BLaER1 (cell line): ENCODE results near the gene UBXN10.

Source experiments
- H3K27ac ChIP-seq: shearing (Covaris generic); formaldehyde crosslinking; 2 replicates; pipeline ENCODE4 v1.8.1; 2022
- H3K27me3 ChIP-seq: shearing (Covaris generic); formaldehyde crosslinking; 2 replicates; pipeline ENCODE4 v1.8.1; 2022
- H3K36me3 ChIP-seq: shearing (Covaris generic); formaldehyde crosslinking; 2 replicates; pipeline ENCODE4 v1.8.1; 2022
- H3K4me1 ChIP-seq: shearing (Covaris generic); formaldehyde crosslinking; 2 replicates; pipeline ENCODE4 v1.8.1; 2022
- H3K4me2 ChIP-seq: shearing (Covaris generic); formaldehyde crosslinking; 2 replicates; pipeline ENCODE4 v1.8.1; 2022
- H3K4me3 ChIP-seq: shearing (Covaris generic); formaldehyde crosslinking; 2 replicates; pipeline ENCODE4 v1.8.1; 2022
- H3K9ac ChIP-seq: shearing (Covaris generic); formaldehyde crosslinking; 2 replicates; pipeline ENCODE4 v1.8.1; 2022
- H3K9me3 ChIP-seq: shearing (Covaris generic); formaldehyde crosslinking; 2 replicates; pipeline ENCODE4 v1.8.1; 2022
- H4K20me1 ChIP-seq: shearing (Covaris generic); formaldehyde crosslinking; 2 replicates; pipeline ENCODE4 v1.8.1; 2022
- Cebpa-rat ChIP-seq: shearing (Covaris generic); IDR thresholded peaks from 2 replicates; pipeline ENCODE4 v1.8.1; 2022

UBXN10 gene

GRCh38 chr1:20142001-20142710 lies 43.7 kb upstream of the UBXN10 start:
- Histone ChIP-seq H3K36me3 (no peaks in the 10 kb centered on the region), H4K20me1 (no peaks in the 10 kb centered on the region), H3K27me3 (no peaks in the 10 kb centered on the region), H3K9ac (no peak overlapping the region), H3K4me3 (no peak overlapping the region), H3K9me3 (no peaks in the 10 kb centered on the region), H3K27ac (no peak overlapping the region), H3K4me1 (peaks cover 16% of the 10 kb centered on the region), H3K4me2 (no peak overlapping the region)
- TF ChIP-seq Cebpa-rat = no peak

GRCh38 chr1:20143318-20143717 lies 42.6 kb upstream of the UBXN10 start:
- Histone ChIP-seq H3K27ac (no peak overlapping the region), H3K27me3 (no peaks in the 10 kb centered on the region), H4K20me1 (no peaks in the 10 kb centered on the region), H3K4me3 (no peak overlapping the region), H3K36me3 (no peaks in the 10 kb centered on the region), H3K4me1 (peaks cover 21% of the 10 kb centered on the region), H3K9me3 (no peaks in the 10 kb centered on the region), H3K4me2 (no peak overlapping the region), H3K9ac (no peak overlapping the region)
- no peak for TF ChIP-seq Cebpa-rat

DNA sequence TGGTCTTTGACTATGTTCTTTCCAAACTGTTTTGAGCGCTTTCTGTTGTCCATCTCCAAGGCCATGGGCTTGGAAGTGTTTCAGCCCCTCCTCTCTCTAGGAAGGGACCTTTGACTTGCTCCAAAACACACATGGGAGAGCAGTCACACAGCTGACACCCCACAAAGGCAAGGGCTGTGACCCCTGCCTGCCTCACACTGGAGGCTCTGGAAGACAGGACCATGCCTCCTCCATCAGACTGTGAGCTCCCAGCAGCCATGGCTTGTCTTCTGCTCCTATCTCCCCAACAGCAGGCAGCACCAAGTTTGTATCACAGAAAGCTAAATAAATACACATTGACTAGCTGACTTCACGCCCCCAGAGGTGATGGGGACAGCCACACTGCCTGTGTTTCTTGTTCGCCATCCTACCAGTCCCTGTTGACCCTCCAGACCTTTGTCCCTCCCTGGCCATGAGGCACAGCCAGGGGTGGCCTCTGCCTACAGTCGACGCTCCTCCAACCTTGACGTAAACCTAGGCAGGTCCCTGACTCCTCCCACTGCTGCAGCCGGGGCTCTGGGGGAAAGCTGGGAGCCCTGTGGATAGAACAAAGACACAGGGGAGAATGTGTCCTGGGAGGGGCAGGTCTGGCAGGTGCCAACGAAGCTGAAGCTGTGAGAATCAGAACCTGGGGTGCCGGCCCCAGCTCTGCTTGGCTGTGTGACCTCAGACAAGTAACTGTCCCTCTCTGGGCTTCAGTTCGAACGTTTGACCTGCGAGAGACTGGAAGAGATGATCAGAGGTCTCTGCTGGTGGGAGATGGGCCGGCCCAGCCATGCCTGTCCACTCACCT lies 41.9 kb upstream of the UBXN10 start:
- Histone ChIP-seq H3K27ac (no peak overlapping the region), H4K20me1 (no peaks in the 10 kb centered on the region), H3K9ac (no peak overlapping the region), H3K4me1 (peaks cover 25% of the 10 kb centered on the region), H3K27me3 (no peaks in the 10 kb centered on the region), H3K9me3 (no peaks in the 10 kb centered on the region), H3K4me3 (no peak overlapping the region), H3K4me2 (no peak overlapping the region), H3K36me3 (no peaks in the 10 kb centered on the region)
- no peak for TF ChIP-seq Cebpa-rat

- no peak overlapping the region for H3K4me2 ChIP-seq
- H3K27ac ChIP-seq = no peak overlapping the region
- no peaks in the 10 kb centered on the region for H4K20me1 ChIP-seq
- no peaks in the 10 kb centered on the region for H3K36me3 ChIP-seq
- no peaks in the 10 kb centered on the region for H3K27me3 ChIP-seq
- peaks cover 34% of the 10 kb centered on the region for H3K4me1 ChIP-seq
- no peaks in the 10 kb centered on the region for H3K9me3 ChIP-seq
- no peak overlapping the region for H3K4me3 ChIP-seq
- no peak overlapping the region for H3K9ac ChIP-seq
- TF ChIP-seq Cebpa-rat = no peak
Measured at GRCh38 chr1:20147846-20148570, 37.9 kb upstream of the UBXN10 start.

- Histone ChIP-seq H3K9me3 (no peaks in the 10 kb centered on the region), H3K9ac (no peak overlapping the region), H3K4me1 (peaks cover 43% of the 10 kb centered on the region), H3K4me3 (no peak overlapping the region), H3K27me3 (no peaks in the 10 kb centered on the region), H3K4me2 (no peak overlapping the region), H3K27ac (no peak overlapping the region), H3K36me3 (no peaks in the 10 kb centered on the region), H4K20me1 (no peaks in the 10 kb centered on the region)
- no peak for TF ChIP-seq Cebpa-rat
Measured at GRCh38 chr1:20148571-20149500, 37.1 kb upstream of the UBXN10 start.

DNA sequence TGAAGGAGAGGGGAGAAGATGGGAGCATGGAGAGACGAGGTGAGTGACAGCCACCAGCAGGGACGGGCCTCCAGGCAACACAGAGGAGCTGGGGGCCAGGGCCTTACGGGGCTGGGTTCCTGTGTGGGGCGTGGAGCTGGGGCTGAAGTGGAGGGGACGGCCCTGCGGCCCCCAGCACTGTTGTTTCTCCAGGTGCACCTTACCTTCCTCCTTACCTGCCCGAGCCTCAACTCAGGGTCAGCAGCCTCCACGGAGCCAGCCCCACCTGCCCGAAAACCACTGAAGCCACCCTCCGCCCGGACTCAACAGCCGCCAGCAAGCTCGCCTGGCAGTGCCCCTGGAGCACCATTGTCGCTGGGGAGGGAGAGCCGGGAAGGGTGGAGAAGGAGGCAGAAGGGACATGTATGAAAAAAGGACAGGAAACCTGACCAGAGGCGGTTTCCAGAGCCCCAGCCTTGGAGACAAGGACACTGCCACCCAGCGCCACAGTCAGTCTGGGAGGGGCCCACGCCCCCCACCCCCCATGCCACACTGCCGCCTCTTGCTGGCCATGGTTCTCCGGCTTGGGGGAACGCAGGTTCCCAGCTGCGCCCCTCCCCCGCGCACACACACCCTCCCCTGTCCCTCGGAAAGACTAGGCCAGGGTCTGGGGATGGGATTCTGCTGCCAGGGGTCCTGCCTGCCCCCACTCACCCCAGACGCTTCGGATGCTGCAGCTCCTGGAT lies 36.1 kb upstream of the UBXN10 start:
- no peak for TF ChIP-seq Cebpa-rat

GRCh38 chr1:20150326-20150705 lies 35.6 kb upstream of the UBXN10 start:
- H3K9ac ChIP-seq = no peak overlapping the region
- H4K20me1 ChIP-seq = no peaks in the 10 kb centered on the region
- H3K4me1 ChIP-seq = peaks cover 57% of the 10 kb centered on the region
- H3K36me3 ChIP-seq = no peaks in the 10 kb centered on the region
- no peak overlapping the region for H3K4me2 ChIP-seq
- no peak for TF ChIP-seq Cebpa-rat
- H3K9me3 ChIP-seq = peaks cover 5% of the 10 kb centered on the region
- no peaks in the 10 kb centered on the region for H3K27me3 ChIP-seq
- H3K4me3 ChIP-seq = no peak overlapping the region
- no peak overlapping the region for H3K27ac ChIP-seq

More for the DNA sequence above, 36.1 kb upstream of the UBXN10 start:
- Histone ChIP-seq H3K9ac (no peak overlapping the region), H3K27me3 (no peaks in the 10 kb centered on the region), H3K4me1 (peaks cover 52% of the 10 kb centered on the region), H3K27ac (no peak overlapping the region), H4K20me1 (no peaks in the 10 kb centered on the region), H3K4me2 (no peak overlapping the region), H3K9me3 (no peaks in the 10 kb centered on the region), H3K4me3 (no peak overlapping the region), H3K36me3 (no peaks in the 10 kb centered on the region)

GRCh38 chr1:20150969-20151368 lies 34.9 kb upstream of the UBXN10 start:
- H3K27me3 ChIP-seq = no peaks in the 10 kb centered on the region
- H3K4me2 ChIP-seq = peak overlapping the region; percentile 98
- no peaks in the 10 kb centered on the region for H4K20me1 ChIP-seq
- no peak overlapping the region for H3K27ac ChIP-seq
- no peak for TF ChIP-seq Cebpa-rat
- peaks cover 12% of the 10 kb centered on the region for H3K9me3 ChIP-seq
- H3K9ac ChIP-seq = no peak overlapping the region
- no peaks in the 10 kb centered on the region for H3K36me3 ChIP-seq
- H3K4me1 ChIP-seq = peaks cover 58% of the 10 kb centered on the region
- H3K4me3 ChIP-seq = no peak overlapping the region
